HEK293 (cell line): ENCODE results near the gene PFDN6.

Experiments
- CTCF ChIA-PET: fragments of 350-600 bp; formaldehyde crosslinking; extraction: SDS; loops from one replicate; lab custom pipeline; 2021; ENCODE audit warnings: antibody characterized with exemption; lab: Yijun Ruan, JAX
- POLR2A ChIA-PET: fragments of 300-600 bp; formaldehyde crosslinking; extraction: SDS; loops from one replicate; lab custom pipeline; 2020; ENCODE audit warnings: antibody characterized with exemption, inconsistent platforms; lab: Yijun Ruan, JAX
- H3K27ac ChIP-seq: fragments of 200-500 bp; sonication (Bioruptor generic); 2 replicates; pipeline ENCODE4 v1.5.1; 2014; ENCODE audit warnings: low read depth, low read length, control low read depth, inconsistent platforms; ENCODE audit errors: extremely low read depth
- H3K36me3 ChIP-seq, 2 experiments: fragments of 200-500 bp in 1 of 2; sonication (Bioruptor generic) in 1 of 2; 1 replicate in 1 of 2; 2 replicates in 1 of 2; pipeline ENCODE4 v1.5.1; 2014 to 2017; ENCODE audit warnings: inconsistent platforms in 2 of 2, low read length in 2 of 2; ENCODE audit not compliant: control insufficient read depth in 2 of 2, insufficient read depth in 1 of 2
- H3K4me1 ChIP-seq: fragments of 200-500 bp; sonication (Bioruptor generic); 2 replicates; pipeline ENCODE4 v1.5.1; 2014; ENCODE audit warnings: mild to moderate bottlenecking, low read length, inconsistent platforms; ENCODE audit not compliant: control insufficient read depth, insufficient read depth
- H3K4me3 ChIP-seq: 2 replicates; pipeline ENCODE4 v1.5.1; 2011; ENCODE audit warnings: low read depth, mild to moderate bottlenecking, control low read depth, low read length, moderate library complexity
- H3K9me3 ChIP-seq: fragments of 200-500 bp; sonication (Bioruptor generic); 2 replicates; pipeline ENCODE4 v1.5.1; 2014; ENCODE audit warnings: low read depth, low read length, inconsistent platforms; ENCODE audit not compliant: control insufficient read depth, insufficient read depth
- GLIS1 ChIP-seq: fragments of 450-650 bp; formaldehyde crosslinking; IDR thresholded peaks from 2 replicates; pipeline ENCODE4 v1.5.1; 2016; ENCODE audit warnings: missing biosample characterization, missing genetic modification characterization
- PRDM10 ChIP-seq: fragments of 450-650 bp; formaldehyde crosslinking; IDR thresholded peaks from 2 replicates; pipeline ENCODE4 v1.5.1; 2016; ENCODE audit warnings: missing biosample characterization, missing genetic modification characterization
- REST ChIP-seq: fragments of 450-650 bp; formaldehyde crosslinking; IDR thresholded peaks from 2 replicates; pipeline ENCODE4 v1.5.1; 2016; ENCODE audit warnings: missing biosample characterization, missing genetic modification characterization
- SCRT1 ChIP-seq: fragments of 450-650 bp; formaldehyde crosslinking; IDR thresholded peaks from 2 replicates; pipeline ENCODE4 v1.5.1; 2016; ENCODE audit warnings: missing biosample characterization, missing genetic modification characterization, borderline replicate concordance
- SETDB1 ChIP-seq: IDR thresholded peaks from one replicate; pipeline ENCODE4 v1.6.1; 2017; ENCODE audit warnings: mild to moderate bottlenecking, low read length, moderate library complexity, mixed read lengths; ENCODE audit not compliant: insufficient read length
- ZEB2 ChIP-seq: fragments of 450-650 bp; formaldehyde crosslinking; IDR thresholded peaks from 2 replicates; pipeline ENCODE4 v1.5.1; 2016; ENCODE audit warnings: missing biosample characterization, missing genetic modification characterization
- ZNF23 ChIP-seq: fragments of 450-650 bp; formaldehyde crosslinking; IDR thresholded peaks from 2 replicates; pipeline ENCODE4 v1.5.1; 2016; ENCODE audit warnings: missing biosample characterization, missing genetic modification characterization, borderline replicate concordance
- ZNF239 ChIP-seq: fragments of 450-650 bp; formaldehyde crosslinking; IDR thresholded peaks from 2 replicates; pipeline ENCODE4 v1.5.1; 2016; ENCODE audit warnings: missing biosample characterization, missing genetic modification characterization
- ZNF274 ChIP-seq, 2 experiments: fragments of 200-500 bp in 1 of 2; fragments of 450-650 bp in 1 of 2; sonication (Bioruptor generic) in 1 of 2; formaldehyde crosslinking in 1 of 2; IDR thresholded peaks; 2 replicates each; pipeline versions ENCODE4 v1.5.1 to v1.6.1; 2014 to 2016; ENCODE audit warnings: borderline replicate concordance in 1 of 2, inconsistent platforms in 1 of 2, low read length in 1 of 2, missing biosample characterization in 1 of 2, missing genetic modification characterization in 1 of 2
- ZNF311 ChIP-seq: fragments of 450-650 bp; formaldehyde crosslinking; IDR thresholded peaks from 2 replicates; pipeline ENCODE4 v1.5.1; 2017; ENCODE audit warnings: missing biosample characterization, missing genetic modification characterization, borderline replicate concordance
- ZNF398 ChIP-seq: fragments of 450-650 bp; formaldehyde crosslinking; IDR thresholded peaks from 2 replicates; pipeline ENCODE4 v1.5.1; 2017; ENCODE audit warnings: missing biosample characterization, missing genetic modification characterization
- ZNF488 ChIP-seq: fragments of 450-650 bp; formaldehyde crosslinking; IDR thresholded peaks from 2 replicates; pipeline ENCODE4 v1.5.1; 2016; ENCODE audit warnings: missing biosample characterization, missing genetic modification characterization
- ZNF785 ChIP-seq: fragments of 450-650 bp; formaldehyde crosslinking; IDR thresholded peaks from 2 replicates; pipeline ENCODE4 v1.5.1; 2016; ENCODE audit warnings: missing biosample characterization, missing genetic modification characterization

Gene PFDN6

GRCh38 chr6:33329058-33329457, 39.7 kb downstream of the PFDN6 start:
- CTCF ChIA-PET: interaction anchor here (1.7 kb wide), 1 partner anchor 16 kb away, joined by 9 read pairs; no protein-coding TSS in a partner anchor
- no peaks in the 10 kb centered on the region for H3K4me1 ChIP-seq
- no peaks in the 10 kb centered on the region for H3K9me3 ChIP-seq
- no peak for TF ChIP-seq ZNF23 (tag by site-specific recombination)
- no peak for TF ChIP-seq ZNF398 (tag by site-specific recombination)
- TF ChIP-seq ZNF239 (tag by site-specific recombination): no peak
- TF ChIP-seq SCRT1 (tag by site-specific recombination): no peak
- TF ChIP-seq REST: no peak
- no peak for TF ChIP-seq ZEB2 (tag by site-specific recombination)
- TF ChIP-seq ZNF311: no peak
- TF ChIP-seq, all 188 proteins: peak for 0
- POLR2A ChIA-PET: interaction anchor here (0.9 kb wide), 1 partner anchor 11 kb away, joined by 5 read pairs; the partner anchor contains the start of gene ZBTB22
- H3K4me3 ChIP-seq: no peak overlapping the region
- no peaks in the 10 kb centered on the region for H3K36me3 ChIP-seq
- H3K27ac ChIP-seq: no peak overlapping the region

GRCh38 chr6:33330736-33331135, 41.3 kb downstream of the PFDN6 start:
- CTCF ChIA-PET: interaction anchor here (1.5 to 1.6 kb wide), 2 partner anchors 12 to 14 kb away, joined by 5 to 7 read pairs; no protein-coding TSS in a partner anchor
- Histone ChIP-seq H3K4me3 (no peak overlapping the region), H3K9me3 (no peaks in the 10 kb centered on the region), H3K4me1 (no peaks in the 10 kb centered on the region), H3K27ac (no peak overlapping the region), H3K36me3 (no peaks in the 10 kb centered on the region)
- POLR2A ChIA-PET: interaction anchor here (0.6 kb wide), 1 partner anchor 29 kb away, joined by 6 read pairs; no protein-coding TSS in a partner anchor
- TF ChIP-seq ZNF488 (tag by site-specific recombination): no peak
- TF ChIP-seq PRDM10 (tag by site-specific recombination): peak; percentile 66

GRCh38 chr6:33333666-33334065, 44.3 kb downstream of the PFDN6 start:
- Histone ChIP-seq H3K27ac (no peak overlapping the region), H3K9me3 (no peaks in the 10 kb centered on the region), H3K36me3 (no peaks in the 10 kb centered on the region), H3K4me3 (no peak overlapping the region), H3K4me1 (no peaks in the 10 kb centered on the region)
- TF ChIP-seq ZNF274 (IDR thresholded peaks at IDR 0.05; ENCODE audit: low read length) (no peak), ZNF274 (tag by site-specific recombination; IDR thresholded peaks at IDR 0.05; ENCODE audit: borderline replicate concordance) (no peak), ZNF785 (tag by site-specific recombination) (no peak), GLIS1 (tag by site-specific recombination) (no peak), SETDB1 (no peak)
- CTCF ChIA-PET: no interaction called here
- POLR2A ChIA-PET: interaction anchor here (1.1 kb wide), 1 partner anchor 351 kb away, joined by 3 read pairs; no protein-coding TSS in a partner anchor
